ENCODE measurements around the gene SPEF1. TPM values are rescaled to one million over a fixed set of nuclear protein-coding genes. Genes with fewer than 3 reads are reported as not detected.

SPEF1 gene
- polyA plus RNA-seq, 3 donors = 0.09 TPM; not detected in 2

DNA sequence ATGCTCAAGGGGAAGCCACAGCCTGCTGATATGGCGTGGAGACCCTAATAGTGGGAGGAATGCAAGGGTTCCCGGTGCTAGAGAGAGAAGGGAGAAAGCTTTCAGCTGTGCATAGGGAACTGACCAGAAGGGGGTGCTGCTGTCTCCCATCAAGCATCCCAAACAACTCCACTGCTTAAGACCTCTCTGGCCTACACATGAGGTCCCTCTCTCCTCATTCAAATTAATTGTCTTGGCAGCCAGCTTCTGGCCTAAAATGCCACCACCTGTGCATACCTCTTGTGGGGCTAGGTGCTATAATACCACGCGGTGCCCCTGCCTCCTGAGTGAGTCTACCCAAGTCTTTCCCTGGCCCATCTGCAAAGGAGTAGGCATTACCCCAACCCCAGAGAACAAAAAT is 28.1 kb downstream of the SPEF1 start:
- Mint-ChIP-seq H3K4me3 (no peak overlapping the region), H3K27ac (peak overlapping the region in 3 of 7 donors; percentile 13 to 71 (median 42)), H3K4me1 (peaks cover 29% of the 10 kb centered on the region), H3K36me3 (peaks cover 47 to 58% of the 10 kb centered on the region in 2 donors), H3K27me3 (ENCODE audit: low read depth in 3 of 3) (peaks cover 2 to 4% (median 2%) of the 10 kb centered on the region in 3 donors), H3K9me3 (no peaks in the 10 kb centered on the region)
- Histone ChIP-seq H4K20me1 (ENCODE audit: insufficient read depth, low read length) (peaks cover 38% of the 10 kb centered on the region), H3K79me2 (ENCODE audit: insufficient read depth, low read length) (peaks cover 25% of the 10 kb centered on the region), H3K36me3 (replicated peaks in 1 of 2; ENCODE audit: control insufficient read depth in 1 of 2, insufficient read depth in 2 of 2, low read length in 2 of 2) (peaks cover 33 to 56% of the 10 kb centered on the region in 2 donors), H3K4me3 (replicated peaks in 1 of 3; ENCODE audit: low read depth in 2 of 3, low read length in 3 of 3) (no peak overlapping the region), H3K4me1 (ENCODE audit: control insufficient read depth in 1 of 2, insufficient read depth in 2 of 2, low read length in 2 of 2) (peaks cover 22 to 42% of the 10 kb centered on the region in 2 donors), H3K9me3 (replicated peaks in 1 of 2; ENCODE audit: control insufficient read depth in 1 of 2, insufficient read depth in 1 of 2, low read length in 2 of 2) (no peaks in the 10 kb centered on the region), H3K27ac (ENCODE audit: low read depth in 1 of 2, low read length in 2 of 2) (no peak overlapping the region), H3K4me2 (replicated peaks; ENCODE audit: extremely low read depth, low read length, poor library complexity, severe bottlenecking) (no peak overlapping the region), H3K9ac (ENCODE audit: insufficient read depth, low read length, poor library complexity, severe bottlenecking) (no peak overlapping the region), H2AFZ (ENCODE audit: insufficient read depth, low read depth, low read length, poor library complexity, severe bottlenecking) (no peak overlapping the region), H3K27me3 (ENCODE audit: control insufficient read depth in 2 of 2, insufficient read depth in 2 of 2, low read length in 2 of 2) (no peaks in the 10 kb centered on the region)
- 70% methylated on average over 2 of the region's 4 CpGs for WGBS (ENCODE audit: insufficient coverage)
- intact Hi-C loops (cut with micrococcal nuclease) = loop anchor here in 1 of 2 donors (1.0 kb wide), 1 partner anchor 102 kb away; no protein-coding TSS in a partner anchor
- peak; percentile 60 to 67 (median 66) for DNase-seq
- TF ChIP-seq, protein P1, sequence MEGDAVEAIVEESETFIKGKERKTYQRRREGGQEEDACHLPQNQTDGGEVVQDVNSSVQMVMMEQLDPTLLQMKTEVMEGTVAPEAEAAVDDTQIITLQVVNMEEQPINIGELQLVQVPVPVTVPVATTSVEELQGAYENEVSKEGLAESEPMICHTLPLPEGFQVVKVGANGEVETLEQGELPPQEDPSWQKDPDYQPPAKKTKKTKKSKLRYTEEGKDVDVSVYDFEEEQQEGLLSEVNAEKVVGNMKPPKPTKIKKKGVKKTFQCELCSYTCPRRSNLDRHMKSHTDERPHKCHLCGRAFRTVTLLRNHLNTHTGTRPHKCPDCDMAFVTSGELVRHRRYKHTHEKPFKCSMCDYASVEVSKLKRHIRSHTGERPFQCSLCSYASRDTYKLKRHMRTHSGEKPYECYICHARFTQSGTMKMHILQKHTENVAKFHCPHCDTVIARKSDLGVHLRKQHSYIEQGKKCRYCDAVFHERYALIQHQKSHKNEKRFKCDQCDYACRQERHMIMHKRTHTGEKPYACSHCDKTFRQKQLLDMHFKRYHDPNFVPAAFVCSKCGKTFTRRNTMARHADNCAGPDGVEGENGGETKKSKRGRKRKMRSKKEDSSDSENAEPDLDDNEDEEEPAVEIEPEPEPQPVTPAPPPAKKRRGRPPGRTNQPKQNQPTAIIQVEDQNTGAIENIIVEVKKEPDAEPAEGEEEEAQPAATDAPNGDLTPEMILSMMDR (IDR thresholded peaks at IDR 0.05) = peak; percentile 81

DNA sequence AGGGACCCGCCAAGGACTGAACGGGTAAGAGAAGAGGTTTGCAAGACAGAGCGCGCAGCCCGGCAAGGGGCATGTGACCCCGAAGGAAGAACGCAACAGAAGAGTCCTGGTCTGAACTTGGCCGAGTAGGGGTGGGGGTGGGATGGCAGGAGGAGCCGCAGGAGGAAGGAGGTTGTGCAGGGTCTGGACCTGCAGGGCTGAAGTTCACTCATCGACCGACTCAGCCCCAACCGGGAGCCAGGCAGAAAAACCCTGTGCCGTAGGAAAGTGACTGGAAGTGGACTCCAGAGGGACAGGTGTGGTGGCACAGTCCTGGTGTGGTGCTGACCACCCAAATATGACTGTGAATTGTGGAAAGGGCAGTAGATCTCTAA is 28.9 kb downstream of the SPEF1 start:
- no peak overlapping the region for H3K27ac ChIP-seq (ENCODE audit: low read depth in 1 of 2, low read length in 2 of 2)
- Mint-ChIP-seq H3K4me3 (peak overlapping the region; percentile 75), H3K4me1 (peaks cover 21% of the 10 kb centered on the region), H3K27ac (peak overlapping the region in 6 of 7 donors; percentile 1 to 83 (median 42)), H3K9me3 (no peaks in the 10 kb centered on the region), H3K36me3 (peaks cover 41 to 51% of the 10 kb centered on the region in 2 donors), H3K27me3 (ENCODE audit: low read depth in 3 of 3) (peaks cover 2 to 7% (median 4%) of the 10 kb centered on the region in 3 donors)
- intact Hi-C loops (cut with micrococcal nuclease) = no loop called here
- H4K20me1 ChIP-seq (ENCODE audit: insufficient read depth, low read length) = peaks cover 38% of the 10 kb centered on the region
- 70% methylated on average over 13 of the region's 13 CpGs for WGBS (ENCODE audit: insufficient coverage)
- peak overlapping the region; percentile 1 for H3K9ac ChIP-seq (ENCODE audit: insufficient read depth, low read length, poor library complexity, severe bottlenecking)
- peak overlapping the region in 1 of 3 experiments; percentile 64 for H3K4me3 ChIP-seq (replicated peaks in 1 of 3; ENCODE audit: low read depth in 2 of 3, low read length in 3 of 3)
- H2AFZ ChIP-seq (ENCODE audit: insufficient read depth, low read depth, low read length, poor library complexity, severe bottlenecking) = no peak overlapping the region
- H3K9me3 ChIP-seq (replicated peaks in 1 of 2; ENCODE audit: control insufficient read depth in 1 of 2, insufficient read depth in 1 of 2, low read length in 2 of 2) = no peaks in the 10 kb centered on the region
- peaks cover 24% of the 10 kb centered on the region for H3K79me2 ChIP-seq (ENCODE audit: insufficient read depth, low read length)
- TF ChIP-seq, protein P1 (IDR thresholded peaks at IDR 0.05) = no peak
- peak overlapping the region; percentile 69 for H3K4me2 ChIP-seq (replicated peaks; ENCODE audit: extremely low read depth, low read length, poor library complexity, severe bottlenecking)
- H3K27me3 ChIP-seq (ENCODE audit: control insufficient read depth in 2 of 2, insufficient read depth in 2 of 2, low read length in 2 of 2) = no peaks in the 10 kb centered on the region
- peaks cover 33 to 49% of the 10 kb centered on the region in 2 donors for H3K36me3 ChIP-seq (replicated peaks in 1 of 2; ENCODE audit: control insufficient read depth in 1 of 2, insufficient read depth in 2 of 2, low read length in 2 of 2)
- peaks cover 15 to 35% of the 10 kb centered on the region in 2 donors for H3K4me1 ChIP-seq (ENCODE audit: control insufficient read depth in 1 of 2, insufficient read depth in 2 of 2, low read length in 2 of 2)
- DNase-seq = no peak
